HepG2 (cell line): ENCODE results near the gene PPP1R12B. TPM values are rescaled to one million over a fixed set of nuclear protein-coding genes. Genes with fewer than 3 reads are reported as not detected.
"Not testable (repeated sequence)": the region's sequence is repeated elsewhere in the genome, so short reads cannot be mapped to it uniquely, and the experiment has no call there.

Source experiments
- ATAC-seq: fragments of 200-7000 bp; cut with Tn5 transposase; 3 replicates; pipeline ENCODE4 v1.9.1; 2020; ENCODE audit warnings: mild to moderate bottlenecking, moderate library complexity
- BruUV-seq: library from RNA; stranded (reverse); fragments of 400-500 nt; replicated peaks from 2 replicates; lab custom pipeline; 2021; lab: Mats Ljungman, UMichigan
- CTCF ChIA-PET: fragments of 300-600 bp; formaldehyde crosslinking; extraction: SDS; loops from one replicate; lab custom pipeline; 2021; ENCODE audit warnings: low total read pairs, inconsistent platforms, low intra/inter-chr PET ratio; lab: Yijun Ruan, JAX
- POLR2A ChIA-PET: fragments of 350-600 bp; sonication (Branson Sonifier 250); formaldehyde crosslinking; loops from one replicate; lab custom pipeline; 2020; ENCODE audit warnings: antibody characterized with exemption, inconsistent platforms; lab: Yijun Ruan, JAX
- DNase-seq: peaks from one replicate; pipeline ENCODE4 v3.0.0-alpha.2; 2015; ENCODE audit warnings: low spot score
- FAIRE-seq: peaks from 3 replicates; lab custom pipeline; 2011; peaks lifted over from hg19 to GRCh38; lab: Jason Lieb, UNC
- H2AFZ ChIP-seq: one replicate; pipeline ENCODE4 v1.6.1; 2011; ENCODE audit warnings: low read length, inconsistent platforms
- H3K27ac ChIP-seq: fragments of 300-600 bp; 3 replicates; pipeline ENCODE4 v1.8.0; 2011; ENCODE audit warnings: mixed run types, mild to moderate bottlenecking, mixed read lengths, low read length, inconsistent platforms; ENCODE audit not compliant: insufficient read depth; ENCODE audit errors: extremely low read length
- H3K27me3 ChIP-seq, 2 experiments: fragments of 200-600 bp in 1 of 2; 2 replicates in 1 of 2; 3 replicates in 1 of 2; pipeline versions ENCODE4 v1.6.0 to v1.8.0; 2011; ENCODE audit warnings: low read length in 2 of 2, mild to moderate bottlenecking in 2 of 2, moderate library complexity in 2 of 2, inconsistent platforms in 1 of 2; ENCODE audit not compliant: insufficient read depth in 2 of 2, control insufficient read depth in 1 of 2
- H3K36me3 ChIP-seq, 2 experiments: fragments of 200-600 bp in 1 of 2; replicated peaks in 1 of 2; 2 replicates in 1 of 2; 3 replicates in 1 of 2; pipeline versions ENCODE4 v1.5.1 to v1.8.0; 2011; ENCODE audit warnings: low read length in 2 of 2, inconsistent platforms in 1 of 2; ENCODE audit not compliant: insufficient read depth in 2 of 2, control insufficient read depth in 1 of 2
- H3K4me1 ChIP-seq: 2 replicates; pipeline ENCODE4 v1.5.1; 2012; ENCODE audit warnings: low read length, inconsistent platforms; ENCODE audit not compliant: insufficient read depth
- H3K4me2 ChIP-seq: 2 replicates; pipeline ENCODE4 v1.6.0; 2011; ENCODE audit warnings: low read depth, low read length, inconsistent platforms
- H3K4me3 ChIP-seq, 3 experiments: fragments of 200-600 bp in 1 of 3; sonication (generic), shearing (Covaris generic) in 1 of 3; replicated peaks in 1 of 3; 2 replicates each; pipeline ENCODE4 v1.5.1; 2011 to 2016; ENCODE audit warnings: low read length in 3 of 3, inconsistent platforms in 2 of 3, low read depth in 2 of 3, mild to moderate bottlenecking in 2 of 3, control low read depth in 1 of 3, mixed read lengths in 1 of 3; ENCODE audit not compliant: insufficient read depth in 1 of 3
- H3K79me2 ChIP-seq: one replicate; pipeline ENCODE4 v1.6.1; 2011; ENCODE audit warnings: low read length, inconsistent platforms; ENCODE audit not compliant: insufficient read depth
- H3K9ac ChIP-seq: 2 replicates; pipeline ENCODE4 v1.6.0; 2011; ENCODE audit warnings: mild to moderate bottlenecking, low read depth, low read length, inconsistent platforms; ENCODE audit not compliant: insufficient read depth
- H3K9me3 ChIP-seq: 2 replicates; pipeline ENCODE4 v1.5.1; 2012; ENCODE audit warnings: mild to moderate bottlenecking, low read length
- H4K20me1 ChIP-seq: 2 replicates; pipeline ENCODE4 v1.6.0; 2011; ENCODE audit warnings: inconsistent platforms, mild to moderate bottlenecking, low read length, moderate library complexity; ENCODE audit not compliant: insufficient read depth
- NFE2L2 ChIP-seq: fragments of 150-350 bp; IDR thresholded peaks from 2 replicates; pipeline ENCODE4 v1.6.1; 2014; ENCODE audit warnings: low read length
- THYN1 ChIP-seq: sonication (generic); formaldehyde crosslinking; IDR thresholded peaks from 2 replicates; pipeline ENCODE4 v1.8.1; 2023; ENCODE audit warnings: low read depth, mild to moderate bottlenecking, moderate library complexity, missing genetic modification reagents, borderline replicate concordance
- ZNF18 ChIP-seq: sonication (generic); formaldehyde crosslinking; IDR thresholded peaks from 2 replicates; pipeline ENCODE4 v1.8.0; 2022; ENCODE audit warnings: mild to moderate bottlenecking, missing genetic modification reagents; ENCODE audit not compliant: insufficient replicate concordance
- WGBS: methylation state at CpG from one replicate; pipeline ENCODE4 v1.1.6; 2017; ENCODE audit warnings: low lambda C conversion rate; 5-methylcytosine and 5-hydroxymethylcytosine counted together
- in situ Hi-C: cut with HindIII; loops from 2 replicates; pipeline ENCODE4 v1.10.0; 2017; ENCODE audit warnings: low pct_unique_long_range_greater_than_20kb; ENCODE audit not compliant: extremely low pct_ligation_motif_present
- intact Hi-C: fragments of 100-400 bp; cut with micrococcal nuclease; formaldehyde crosslinking; loops from one replicate; pipeline ENCODE4 v1.10.0; 2022; ENCODE audit not compliant: unreplicated experiment
- polyA plus RNA-seq, 8 experiments: library from polyadenylated mRNA; depleted of rRNA in 3 of 8; stranded (reverse) in 7 of 8; unstranded in 1 of 8; fragments of >200 nt; fragmentation: Illumina TruSeq in 4 of 8; extraction: Trizol in 4 of 8; gene quantifications; 2 replicates each; pipeline versions ENCODE4 v1.2.1 to v1.2.3, GENCODE V29; 2011 to 2016; ENCODE audit warnings: low read depth in 4 of 8, missing spikeins in 1 of 8, mixed read lengths in 1 of 8; ENCODE audit not compliant: insufficient read depth in 1 of 8
- total RNA-seq, 5 experiments: library from RNA; depleted of rRNA; stranded (reverse); fragments of >200 nt; fragmentation: Illumina TruSeq; extraction: Trizol; gene quantifications; 2 replicates each; pipeline ENCODE4 v1.2.3, GENCODE V29; 2016; ENCODE audit warnings: low read depth in 1 of 5

Gene PPP1R12B
- total and polyA plus RNA-seq, 2 of the 13 experiments (the other 11 are each of a cell fraction or from before 2014, with no cell fraction given) = 12.0 to 13.6 TPM

- ATAC-seq (peak; percentile 59), FAIRE-seq (no peak), DNase-seq (no peak)
- no peaks in the 10 kb centered on the region for H4K20me1 ChIP-seq
- H3K27me3 ChIP-seq = peaks cover 0 to 11% of the 10 kb centered on the region in 2 experiments; a peak in 2 of 5 replicates
- no peak overlapping the region for H3K4me3 ChIP-seq
- WGBS = no CpG with 5 or more reads among the region's 7 CpGs
- H3K9me3 ChIP-seq = no peaks in the 10 kb centered on the region
- ChIA-PET POLR2A (no interaction called here), CTCF (no interaction called here)
- in situ Hi-C loops (no loop called here), intact Hi-C loops (no loop called here)
- no peak overlapping the region for H2AFZ ChIP-seq
- H3K9ac ChIP-seq = no peak overlapping the region
- H3K79me2 ChIP-seq = no peaks in the 10 kb centered on the region
- BruUV-seq = no TSS peak
- no peak overlapping the region for H3K4me2 ChIP-seq
- no peak for TF ChIP-seq ZNF18
- TF ChIP-seq NFE2L2 = peak; percentile 56; the same call in 1 of the 2 replicates
- TF ChIP-seq THYN1 (CRISPR knock-in tag) = no peak
- H3K36me3 ChIP-seq = no peaks in the 10 kb centered on the region
- peaks cover 24% of the 10 kb centered on the region for H3K4me1 ChIP-seq
- H3K27ac ChIP-seq = no peak overlapping the region
These were observed 274.6 kb downstream of the PPP1R12B start for GRCh38 chr1:202623075-202623474.

- in situ Hi-C loops, intact Hi-C loops, H2AFZ ChIP-seq, POLR2A ChIA-PET, H3K9me3 ChIP-seq, H3K4me2 ChIP-seq, H3K79me2 ChIP-seq, FAIRE-seq, BruUV-seq, H3K4me3 ChIP-seq, CTCF ChIA-PET, H3K27ac ChIP-seq, H4K20me1 ChIP-seq, H3K36me3 ChIP-seq, DNase-seq, H3K9ac ChIP-seq, ATAC-seq: not testable (repeated sequence)
- peaks cover 24% of the 10 kb centered on the region for H3K4me1 ChIP-seq
- peaks cover 0 to 13% of the 10 kb centered on the region in 2 experiments; a peak in 1 of 5 replicates for H3K27me3 ChIP-seq
- whole genome bisulfite sequencing = 62% methylated on average over 12 of the region's 12 CpGs
These were observed 275.0 kb downstream of the PPP1R12B start for GRCh38 chr1:202623476-202623875.
